GM18951 (cell line): ENCODE results near the gene ADH6.
"Not testable (repeated sequence)": the region's sequence is repeated elsewhere in the genome, so short reads cannot be mapped to it uniquely, and the experiment has no call there.

Experiments used
- POLR2A ChIP-seq: IDR thresholded peaks from 4 replicates; pipeline ENCODE4 v1.6.1; 2011; ENCODE audit warnings: mild to moderate bottlenecking; ENCODE audit not compliant: insufficient read length, insufficient read depth; ENCODE audit errors: extremely low read depth
- in situ Hi-C: fragments of 300-500 bp; cut with MboI; formaldehyde crosslinking; loops from one replicate; pipeline ENCODE4 v1.12.0; 2022; ENCODE audit warnings: low sequenced_read_pairs, mixed read lengths, inconsistent platforms; ENCODE audit not compliant: unreplicated experiment

The ADH6 gene

GRCh38 chr4:99219072-99219471 is at the start of gene ADH6:
Gene ADH6 (minus strand): TSS chr4:99219246. CDS start chr4:99219152, 94 bp downstream.
- in situ Hi-C loops: no loop called here
- TF ChIP-seq POLR2A: no peak

DNA sequence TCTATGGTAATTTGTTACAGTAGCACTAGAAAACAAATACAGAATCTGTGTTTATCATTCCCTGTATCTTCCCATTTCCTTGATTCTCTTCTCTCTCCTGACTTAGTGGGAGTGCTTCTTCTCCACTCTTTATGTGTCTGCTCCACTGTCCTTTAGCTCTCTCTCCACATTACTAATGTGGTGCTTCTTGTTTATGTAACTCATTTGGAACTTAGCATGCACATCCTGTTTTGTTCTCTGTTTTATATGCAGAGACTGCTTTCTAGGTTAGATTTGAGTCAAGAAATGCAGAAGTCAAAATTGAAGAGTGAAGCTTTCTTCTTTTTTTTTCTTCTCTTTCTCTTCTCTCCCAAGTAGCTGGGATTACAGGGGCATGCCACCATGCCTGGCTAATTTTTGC is 45.9 kb upstream of the ADH6 start:
- no peak for TF ChIP-seq POLR2A
- in situ Hi-C loops: no loop called here

- in situ Hi-C loops: no loop called here
Measured at GRCh38 chr4:99252746-99253145, 33.7 kb upstream of the ADH6 start.

DNA sequence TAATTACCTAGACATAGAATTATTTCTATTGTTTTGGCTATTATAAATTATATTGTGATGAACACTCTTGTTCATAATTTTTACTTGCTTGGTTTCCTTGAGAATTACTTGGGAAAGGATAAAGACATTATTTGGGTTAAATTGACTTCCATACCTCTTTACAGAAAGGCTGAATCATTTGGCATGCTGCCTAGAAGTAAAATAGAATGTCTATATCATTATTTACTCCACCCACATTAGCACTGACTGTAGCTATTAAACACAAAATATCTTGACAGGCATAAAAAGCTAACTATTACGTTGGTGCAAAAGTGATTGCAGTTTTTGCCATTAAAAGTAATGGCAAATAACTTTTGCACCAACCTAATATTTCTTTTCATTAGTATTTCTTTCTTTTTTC is 29.7 kb upstream of the ADH6 start:
- no peak for TF ChIP-seq POLR2A
- in situ Hi-C loops: no loop called here

More at GRCh38 chr4:99252746-99253145, 33.7 kb upstream of the ADH6 start:
- TF ChIP-seq POLR2A: no peak

DNA sequence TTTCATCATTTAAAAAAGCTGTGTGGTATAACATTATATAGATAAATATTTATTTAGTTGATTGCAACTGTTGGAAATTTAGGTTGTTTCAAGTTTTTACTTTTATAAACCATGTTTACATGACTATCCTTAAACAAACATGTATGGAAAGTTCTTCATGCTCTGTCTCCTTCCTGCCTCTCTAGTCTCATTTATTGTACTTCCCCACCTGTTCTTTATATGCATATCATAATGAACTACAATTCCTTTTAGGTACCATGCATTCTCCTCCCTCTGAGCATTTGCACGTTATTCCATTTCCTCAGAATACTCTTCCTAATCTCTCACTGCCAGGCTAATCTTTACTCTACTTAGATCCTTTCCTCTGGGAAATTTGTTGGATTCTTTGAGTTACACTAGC is 16.9 kb upstream of the ADH6 start:
- in situ Hi-C loops: no loop called here
- TF ChIP-seq POLR2A: no peak

DNA sequence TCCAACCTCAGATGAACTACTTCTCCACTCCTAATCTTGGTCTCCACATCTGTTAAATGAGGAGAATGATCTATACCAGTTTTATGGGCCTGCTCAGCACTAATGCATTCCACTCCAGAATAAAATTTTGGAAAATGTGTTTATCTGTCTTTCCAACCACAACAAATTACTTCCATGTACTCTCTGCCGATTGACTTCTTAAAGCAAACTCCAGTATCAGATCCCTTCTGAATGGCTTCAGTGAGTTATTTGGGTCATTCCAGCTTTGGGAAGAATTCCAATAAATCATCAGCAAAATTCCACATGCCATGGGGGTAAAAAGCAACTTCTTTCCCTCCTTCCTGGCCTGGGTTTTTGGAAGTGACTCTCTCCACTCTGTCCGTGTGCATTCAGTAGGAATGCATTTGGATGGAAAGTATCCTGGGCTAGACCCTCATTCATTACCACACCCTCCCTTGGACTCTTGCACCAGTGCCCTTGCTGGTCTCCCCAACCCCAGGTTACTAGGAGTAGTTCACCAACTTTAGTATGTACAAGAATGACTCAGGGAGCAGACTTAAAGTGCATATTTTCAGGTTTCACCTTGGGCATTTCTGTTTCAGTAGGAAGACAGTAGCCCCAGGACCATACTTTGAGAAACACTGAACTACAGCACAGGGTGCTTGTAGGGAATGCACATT is 15.4 kb upstream of the ADH6 start:
- no peak for TF ChIP-seq POLR2A
- in situ Hi-C loops: no loop called here

- in situ Hi-C loops: not testable (repeated sequence)
Measured at GRCh38 chr4:99233397-99233796, 14.4 kb upstream of the ADH6 start.

- in situ Hi-C loops: not testable (repeated sequence)
Measured at GRCh38 chr4:99228706-99229105, 9.7 kb upstream of the ADH6 start.

- in situ Hi-C loops: not testable (repeated sequence)
Measured at GRCh38 chr4:99227646-99228045, 8.6 kb upstream of the ADH6 start.

GRCh38 chr4:99221980-99222379 is 2.9 kb upstream of the ADH6 start:
- no peak for TF ChIP-seq POLR2A
- in situ Hi-C loops: no loop called here

GRCh38 chr4:99219479-99219878 is 433 bp upstream of the ADH6 start:
- in situ Hi-C loops: no loop called here
- no peak for TF ChIP-seq POLR2A

DNA sequence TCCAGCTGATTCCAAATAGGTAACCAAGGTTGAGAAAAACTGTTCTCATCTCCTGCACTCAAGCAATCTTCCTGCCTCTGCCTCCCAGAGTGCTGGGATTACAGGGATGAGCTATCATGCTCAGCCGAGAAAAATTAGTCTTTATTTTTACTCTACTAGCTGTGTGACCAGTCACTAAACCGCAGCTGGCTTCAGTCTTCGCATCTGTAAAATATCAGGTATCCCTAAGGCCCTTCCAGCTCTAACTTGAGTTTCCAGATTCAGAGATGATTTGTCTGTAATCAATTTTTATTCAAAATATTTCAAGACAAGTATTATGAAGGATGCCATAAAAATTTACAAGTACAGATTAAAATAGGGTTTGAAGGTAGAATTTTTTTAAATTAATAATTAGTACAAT is 3.5 kb downstream of the ADH6 start:
- no peak for TF ChIP-seq POLR2A
- in situ Hi-C loops: no loop called here

DNA sequence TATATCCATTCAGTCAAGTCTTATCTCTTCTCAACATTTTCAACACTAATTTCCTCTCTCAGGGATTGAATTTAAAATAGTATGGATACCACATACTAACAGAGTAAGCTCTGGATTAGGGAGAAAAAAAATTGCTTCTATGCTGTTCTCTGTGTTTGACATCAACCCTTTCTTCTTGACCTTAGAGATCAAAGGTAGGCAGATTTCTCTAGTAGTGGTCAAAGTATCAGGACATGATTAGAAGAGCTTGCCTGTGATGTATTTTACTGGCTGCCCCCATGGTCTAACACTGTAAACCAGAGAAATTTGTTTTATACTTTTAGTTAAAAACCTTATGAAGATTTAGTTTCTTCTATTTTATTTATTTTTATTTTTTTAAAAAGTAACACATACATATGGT is 8.3 kb downstream of the ADH6 start:
- no peak for TF ChIP-seq POLR2A
- in situ Hi-C loops: no loop called here

DNA sequence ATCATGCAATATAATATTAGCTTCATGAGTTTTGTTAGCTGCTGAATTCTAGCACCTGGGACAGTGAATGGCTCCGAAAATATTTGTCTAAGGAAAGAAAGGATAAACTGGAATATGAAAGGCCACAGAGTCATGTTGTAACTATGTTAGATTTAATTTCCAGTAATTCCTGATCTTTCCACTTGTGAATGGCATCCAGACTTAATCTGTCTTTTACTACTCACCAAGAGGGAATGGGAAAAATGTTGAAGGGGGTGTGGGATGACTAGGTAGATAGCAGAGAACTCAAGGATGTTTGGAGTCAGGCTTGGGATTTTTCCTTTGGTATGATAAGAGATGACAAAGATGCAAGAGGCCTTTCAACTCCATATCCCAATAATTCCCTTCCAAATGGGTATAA is 9.4 kb downstream of the ADH6 start:
- TF ChIP-seq POLR2A: no peak
- in situ Hi-C loops: no loop called here

DNA sequence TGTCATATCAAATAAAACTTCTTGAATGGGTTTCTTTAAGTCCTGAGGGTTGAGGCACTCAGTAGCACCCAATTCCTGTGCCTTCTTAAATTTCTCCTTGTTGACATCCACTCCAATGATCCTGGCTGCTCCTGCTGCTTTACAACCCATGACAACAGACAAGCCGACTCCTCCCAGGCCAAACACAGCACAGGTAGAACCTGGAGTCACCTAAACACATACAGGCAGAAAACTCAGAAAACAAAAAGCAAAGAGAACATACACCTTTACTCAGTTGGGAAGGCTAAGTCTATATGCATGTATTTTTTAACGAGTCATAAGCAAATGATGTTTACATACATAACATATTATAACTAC is 10.3 kb downstream of the ADH6 start:
- in situ Hi-C loops: no loop called here
- no peak for TF ChIP-seq POLR2A
